GM19328 (cell line): Measurements from ENCODE around the gene DNAJC30.

Experiments
- ATAC-seq: cut with Tn5 transposase; IDR thresholded peaks from one replicate; pipeline ENCODE4 v1.9.1; 2021; ENCODE audit warnings: mild to moderate bottlenecking, moderate library complexity; ENCODE audit not compliant: unreplicated experiment

Gene DNAJC30

DNA sequence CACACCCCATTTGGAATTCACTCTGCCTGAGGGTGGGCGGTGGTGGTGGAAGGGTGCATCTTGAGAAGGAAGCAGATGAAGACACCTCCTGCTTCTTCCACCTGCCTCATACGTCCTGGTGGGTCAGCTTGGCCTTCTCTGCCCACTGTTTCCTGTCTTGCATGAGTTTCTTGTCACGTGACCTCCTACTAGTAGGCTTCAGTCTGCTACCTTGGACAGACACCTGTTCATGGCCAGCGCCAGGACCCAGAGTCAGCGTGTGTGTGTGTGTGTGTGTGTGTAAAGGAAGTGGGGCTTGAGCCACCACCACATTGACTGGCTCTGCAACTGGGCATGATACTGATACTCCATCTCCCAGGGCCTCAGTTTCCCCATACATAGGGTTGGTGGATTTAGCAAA is 32.7 kb downstream of the DNAJC30 start:
- no peak for ATAC-seq

DNA sequence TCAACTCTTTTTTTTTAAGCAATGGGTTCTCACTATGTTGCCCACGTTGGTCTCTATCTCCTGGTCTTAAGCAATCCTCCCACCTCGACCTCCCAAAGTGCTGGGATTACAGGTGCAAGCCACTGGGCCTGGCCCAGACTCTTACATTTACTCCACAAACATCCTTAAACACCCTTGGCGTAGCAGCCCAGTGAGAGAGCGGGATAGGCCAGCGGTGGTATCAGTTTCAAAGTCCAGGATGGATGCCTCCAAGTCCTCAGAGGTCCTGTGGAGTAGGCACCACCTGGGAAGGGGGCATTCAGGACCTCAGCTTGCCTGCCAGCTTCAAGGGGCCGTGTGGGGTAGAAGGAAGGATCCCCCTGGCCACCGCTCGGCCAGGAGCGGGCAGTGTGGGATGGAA is 33.7 kb downstream of the DNAJC30 start:
- no peak for ATAC-seq

DNA sequence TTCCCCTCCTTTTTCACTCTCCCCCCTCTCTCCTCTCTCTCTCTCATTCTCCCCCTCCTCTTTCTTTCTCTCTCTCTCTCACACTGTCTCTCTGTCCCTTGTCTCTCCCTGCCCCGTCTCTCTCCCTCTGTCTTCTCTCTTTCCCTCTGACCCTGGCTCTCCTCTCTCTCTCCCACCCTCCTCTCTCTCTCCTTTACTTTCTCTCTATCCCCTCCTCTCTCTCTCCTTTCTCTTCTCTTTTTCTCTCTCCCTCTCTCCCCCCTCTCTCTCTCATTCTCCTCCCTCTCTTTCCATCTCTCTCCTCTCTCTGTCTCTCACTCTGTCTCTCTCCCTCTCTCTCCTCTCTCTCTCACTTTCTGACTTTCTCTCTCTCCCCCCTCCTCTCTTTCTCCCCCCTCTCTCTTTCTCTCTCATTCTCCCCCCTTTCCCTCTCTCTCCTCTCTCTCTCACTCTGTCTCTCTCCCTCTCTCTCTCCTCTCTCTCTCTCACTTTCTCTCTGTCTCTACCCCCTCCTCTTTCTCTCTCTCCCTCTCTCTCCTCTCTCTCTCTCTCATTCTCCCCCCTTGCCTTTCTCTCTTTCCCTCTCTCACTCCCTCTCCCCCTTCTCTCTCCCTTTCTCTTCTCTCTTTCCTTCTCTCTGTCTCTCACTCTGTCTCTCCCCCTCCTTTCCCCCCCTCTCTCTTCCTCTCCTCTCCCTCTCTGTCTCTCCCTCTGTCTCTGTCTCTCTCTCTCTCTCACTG is 34.5 kb downstream of the DNAJC30 start:
- ATAC-seq = no peak

- no peak for ATAC-seq
These were observed 35.3 kb downstream of the DNAJC30 start for GRCh38 chr7:73647725-73648592.

- ATAC-seq = no peak
These were observed 36.2 kb downstream of the DNAJC30 start for GRCh38 chr7:73646785-73647724.

GRCh38 chr7:73645643-73646174 is 37.5 kb downstream of the DNAJC30 start:
- no peak for ATAC-seq

- ATAC-seq = no peak
These were observed 38.5 kb downstream of the DNAJC30 start for GRCh38 chr7:73644688-73645286.

DNA sequence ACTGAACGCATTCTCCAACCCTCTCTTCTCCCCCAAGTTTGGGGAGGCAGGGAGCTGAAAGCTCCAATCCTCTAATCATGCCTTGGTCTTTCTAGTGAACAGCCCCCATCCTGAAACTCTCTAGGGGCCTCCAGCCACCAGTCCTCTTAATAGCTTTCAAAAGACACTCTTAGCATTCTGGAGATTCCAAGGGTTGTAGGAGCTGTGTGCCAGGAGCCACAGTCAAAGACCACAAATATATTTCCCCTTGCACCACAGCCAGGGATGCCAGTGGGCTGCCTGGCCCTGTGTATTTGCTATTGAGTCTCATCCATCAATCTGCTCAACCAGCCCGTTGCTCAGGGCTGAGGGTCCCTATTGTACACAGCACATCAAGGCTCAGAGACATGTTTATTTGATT is 40.4 kb downstream of the DNAJC30 start:
- no peak for ATAC-seq

DNA sequence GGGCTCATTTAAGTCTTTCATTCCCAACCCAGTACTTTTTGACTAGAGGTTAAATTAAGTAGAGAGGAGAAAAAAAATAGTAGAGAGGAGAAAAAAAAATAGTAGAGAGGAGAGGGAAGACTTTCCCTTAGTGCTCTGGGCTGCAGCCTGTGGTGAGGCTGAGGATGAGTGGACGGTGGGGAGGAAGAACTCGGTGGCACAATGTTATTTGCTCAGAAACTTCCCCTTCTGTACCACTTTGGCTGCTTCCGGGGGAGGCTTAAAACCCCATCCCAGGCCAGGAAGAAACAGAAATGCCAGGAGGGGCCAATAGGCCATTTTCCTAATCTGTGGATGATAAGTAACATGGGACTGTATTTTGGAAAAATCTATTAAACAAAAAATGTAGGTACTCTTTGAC is 44.3 kb downstream of the DNAJC30 start:
- no peak for ATAC-seq

- ATAC-seq = no peak
These were observed 47.6 kb downstream of the DNAJC30 start for GRCh38 chr7:73635428-73636200.

DNA sequence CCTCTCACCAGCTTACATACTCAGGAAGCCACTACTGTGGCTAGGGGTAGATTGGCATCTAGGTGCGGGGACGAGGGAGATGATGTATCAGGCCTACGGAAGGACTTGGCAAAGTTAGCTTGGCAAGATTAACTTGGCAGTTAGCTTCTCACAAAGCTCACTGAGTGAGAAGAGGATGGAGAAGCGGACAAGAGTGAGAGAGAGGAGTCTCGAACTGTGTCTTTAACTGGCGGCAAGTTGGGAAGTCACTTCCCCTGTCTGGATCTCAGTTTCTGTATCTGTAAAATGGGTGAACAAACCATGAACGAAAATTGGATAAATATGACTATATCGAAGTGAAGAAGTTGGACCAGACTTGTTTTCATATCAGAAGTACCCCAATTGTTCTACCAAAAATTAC is 49.4 kb downstream of the DNAJC30 start:
- ATAC-seq = no peak

- ATAC-seq = no peak
These were observed 49.9 kb downstream of the DNAJC30 start for GRCh38 chr7:73633323-73633722.

GRCh38 chr7:73631558-73631957 is 51.7 kb downstream of the DNAJC30 start:
- ATAC-seq = no peak
